ENCODE results near the gene CDKN1C. TPM values are rescaled to one million over a fixed set of nuclear protein-coding genes. Genes with fewer than 3 reads are reported as not detected.

CDKN1C gene
- total and polyA plus RNA-seq, 9 donors = 72.3 to 363 (median 211) TPM

- no peak overlapping the region for H3K4me3 ChIP-seq
- TF ChIP-seq POLR2A (IDR thresholded peaks at IDR 0.05) (no peak), EP300 (IDR thresholded peaks at IDR 0.05) (no peak), CTCF (IDR thresholded peaks at IDR 0.05) (no peak)
- no peaks in the 10 kb centered on the region for H3K4me1 ChIP-seq (ENCODE audit: insufficient read depth)
- WGBS, 3 donors = 80 to 83% (median 82%) methylated on average over 17 of the region's 17 CpGs
- no peaks in the 10 kb centered on the region for H3K36me3 ChIP-seq
- H3K9me3 ChIP-seq = no peaks in the 10 kb centered on the region
- H3K27ac ChIP-seq = no peak overlapping the region
- intact Hi-C loops (cut with DNase I) = no loop called here
- H3K27me3 ChIP-seq = no peaks in the 10 kb centered on the region
- no peak for DNase-seq
These were observed 39.5 kb downstream of the CDKN1C start for GRCh38 chr11:2846056-2846455.

GRCh38 chr11:2844996-2845395, 40.6 kb downstream of the CDKN1C start:
- H3K27ac ChIP-seq = no peak overlapping the region
- TF ChIP-seq EP300 (IDR thresholded peaks at IDR 0.05) = no peak
- no peak for TF ChIP-seq CTCF (IDR thresholded peaks at IDR 0.05)
- no peak for TF ChIP-seq POLR2A (IDR thresholded peaks at IDR 0.05)
- H3K27me3 ChIP-seq = no peaks in the 10 kb centered on the region
- no peak overlapping the region for H3K4me3 ChIP-seq
- DNase-seq = no peak
- intact Hi-C loops (cut with DNase I) = no loop called here
- no peaks in the 10 kb centered on the region for H3K9me3 ChIP-seq
- 89 to 94% (median 89%) methylated on average over 12 of the region's 12 CpGs for WGBS, 3 donors
- H3K4me1 ChIP-seq (ENCODE audit: insufficient read depth) = no peaks in the 10 kb centered on the region
- H3K36me3 ChIP-seq = no peaks in the 10 kb centered on the region

GRCh38 chr11:2844116-2844842, 41.3 kb downstream of the CDKN1C start:
- intact Hi-C loops (cut with DNase I) = no loop called here
- no peak for TF ChIP-seq POLR2A (IDR thresholded peaks at IDR 0.05)
- no peak for TF ChIP-seq EP300 (IDR thresholded peaks at IDR 0.05)
- no peak for TF ChIP-seq CTCF (IDR thresholded peaks at IDR 0.05)
- no peaks in the 10 kb centered on the region for H3K27me3 ChIP-seq
- H3K27ac ChIP-seq = no peak overlapping the region
- no peaks in the 10 kb centered on the region for H3K36me3 ChIP-seq
- 84 to 88% (median 85%) methylated on average over 19 of the region's 19 CpGs for WGBS, 3 donors
- H3K9me3 ChIP-seq = no peaks in the 10 kb centered on the region
- DNase-seq = no peak
- H3K4me1 ChIP-seq (ENCODE audit: insufficient read depth) = no peaks in the 10 kb centered on the region
- H3K4me3 ChIP-seq = no peak overlapping the region

- no peaks in the 10 kb centered on the region for H3K4me1 ChIP-seq (ENCODE audit: insufficient read depth)
- intact Hi-C loops (cut with DNase I) = no loop called here
- 71 to 86% (median 72%) methylated on average over 14 of the region's 14 CpGs for WGBS, 3 donors
These were observed 42.0 kb downstream of the CDKN1C start for GRCh38 chr11:2843551-2843950.

GRCh38 chr11:2842876-2843275, 42.7 kb downstream of the CDKN1C start:
- TF ChIP-seq CTCF (IDR thresholded peaks at IDR 0.05) (no peak), POLR2A (IDR thresholded peaks at IDR 0.05) (no peak), EP300 (IDR thresholded peaks at IDR 0.05) (no peak)
- Histone ChIP-seq H3K4me1 (ENCODE audit: insufficient read depth) (no peaks in the 10 kb centered on the region), H3K36me3 (no peaks in the 10 kb centered on the region), H3K27ac (no peak overlapping the region), H3K9me3 (no peaks in the 10 kb centered on the region), H3K4me3 (no peak overlapping the region), H3K27me3 (no peaks in the 10 kb centered on the region)
- 91 to 95% (median 94%) methylated on average over 16 of the region's 16 CpGs for WGBS, 3 donors
- intact Hi-C loops (cut with DNase I) = no loop called here
- no peak for DNase-seq

More at GRCh38 chr11:2843551-2843950, 42.0 kb downstream of the CDKN1C start:
- Histone ChIP-seq H3K9me3 (no peaks in the 10 kb centered on the region), H3K27ac (no peak overlapping the region), H3K27me3 (no peaks in the 10 kb centered on the region), H3K36me3 (no peaks in the 10 kb centered on the region), H3K4me3 (no peak overlapping the region)
- no peak for DNase-seq
- no peak for TF ChIP-seq POLR2A (IDR thresholded peaks at IDR 0.05)
